IPS-18a (cell line): ENCODE measurements around the gene GMDS.
"Not testable (repeated sequence)": the region's sequence is repeated elsewhere in the genome, so short reads cannot be mapped to it uniquely, and the experiment has no call there.

Source experiments
- H3K27ac ChIP-seq: one replicate; pipeline ENCODE4 v1.5.1; 2013; ENCODE audit warnings: low read length
- H3K27me3 ChIP-seq: one replicate; pipeline ENCODE4 v1.6.1; 2013; ENCODE audit warnings: mild to moderate bottlenecking, low read length; ENCODE audit not compliant: control insufficient read depth, insufficient read depth
- H3K36me3 ChIP-seq: one replicate; pipeline ENCODE4 v1.6.1; 2013; ENCODE audit warnings: low read depth, low read length; ENCODE audit not compliant: control insufficient read depth
- H3K4me1 ChIP-seq: one replicate; pipeline ENCODE4 v1.6.1; 2013; ENCODE audit warnings: low read depth, low read length; ENCODE audit not compliant: control insufficient read depth
- H3K4me3 ChIP-seq: one replicate; pipeline ENCODE4 v1.5.1; 2013; ENCODE audit warnings: low read length
- H3K9ac ChIP-seq: one replicate; pipeline ENCODE4 v1.6.1; 2013; ENCODE audit warnings: mild to moderate bottlenecking, low read length, moderate library complexity
- H3K9me3 ChIP-seq: one replicate; pipeline ENCODE4 v1.6.1; 2013; ENCODE audit warnings: low read depth, low read length; ENCODE audit not compliant: control insufficient read depth

GMDS gene

GRCh38 chr6:1679688-1680068 lies 565.7 kb downstream of the GMDS start:
- Histone ChIP-seq H3K27ac (no peak overlapping the region), H3K4me1 (no peaks in the 10 kb centered on the region), H3K9me3 (no peaks in the 10 kb centered on the region), H3K27me3 (no peaks in the 10 kb centered on the region), H3K9ac (no peak overlapping the region), H3K4me3 (no peak overlapping the region), H3K36me3 (no peaks in the 10 kb centered on the region)

- H3K27ac ChIP-seq = no peak overlapping the region
Observed at GRCh38 chr6:1679031-1679687, 566.2 kb downstream of the GMDS start.

GRCh38 chr6:1678201-1678600 lies 567.2 kb downstream of the GMDS start:
- Histone ChIP-seq H3K4me1 (no peaks in the 10 kb centered on the region), H3K27ac (no peak overlapping the region), H3K4me3 (no peak overlapping the region), H3K36me3 (no peaks in the 10 kb centered on the region), H3K9me3 (no peaks in the 10 kb centered on the region), H3K9ac (no peak overlapping the region), H3K27me3 (no peaks in the 10 kb centered on the region)

More at GRCh38 chr6:1679031-1679687, 566.2 kb downstream of the GMDS start:
- Histone ChIP-seq H3K9ac (no peak overlapping the region), H3K4me3 (no peak overlapping the region), H3K9me3 (no peaks in the 10 kb centered on the region), H3K27me3 (no peaks in the 10 kb centered on the region), H3K36me3 (no peaks in the 10 kb centered on the region), H3K4me1 (no peaks in the 10 kb centered on the region)

GRCh38 chr6:1672379-1672778 lies 573.0 kb downstream of the GMDS start:
- Histone ChIP-seq H3K4me1 (no peaks in the 10 kb centered on the region), H3K9me3 (no peaks in the 10 kb centered on the region), H3K4me3 (no peak overlapping the region), H3K27ac (no peak overlapping the region), H3K27me3 (no peaks in the 10 kb centered on the region), H3K9ac (no peak overlapping the region), H3K36me3 (no peaks in the 10 kb centered on the region)

GRCh38 chr6:1670711-1671462 lies 574.5 kb downstream of the GMDS start:
- no peak overlapping the region for H3K27ac ChIP-seq

GRCh38 chr6:1669996-1670395 lies 575.4 kb downstream of the GMDS start:
- H3K36me3 ChIP-seq = no peaks in the 10 kb centered on the region
- H3K27me3 ChIP-seq = no peaks in the 10 kb centered on the region
- H3K9me3 ChIP-seq = no peaks in the 10 kb centered on the region
- H3K27ac ChIP-seq = no peak overlapping the region
- H3K9ac ChIP-seq = no peak overlapping the region
- H3K4me1 ChIP-seq = no peaks in the 10 kb centered on the region
- H3K4me3 ChIP-seq = no peak overlapping the region

More at GRCh38 chr6:1670711-1671462, 574.5 kb downstream of the GMDS start:
- H3K36me3 ChIP-seq = no peaks in the 10 kb centered on the region
- no peak overlapping the region for H3K9ac ChIP-seq
- H3K4me1 ChIP-seq = no peaks in the 10 kb centered on the region
- no peaks in the 10 kb centered on the region for H3K9me3 ChIP-seq
- H3K27me3 ChIP-seq = no peaks in the 10 kb centered on the region
- H3K4me3 ChIP-seq = no peak overlapping the region

- H3K4me1 ChIP-seq, H3K27ac ChIP-seq, H3K9me3 ChIP-seq, H3K27me3 ChIP-seq, H3K9ac ChIP-seq, H3K4me3 ChIP-seq, H3K36me3 ChIP-seq: not testable (repeated sequence)
Observed at GRCh38 chr6:1668456-1668855, 576.9 kb downstream of the GMDS start.

GRCh38 chr6:1667805-1668175 lies 577.6 kb downstream of the GMDS start:
- no peak overlapping the region for H3K4me3 ChIP-seq
- no peaks in the 10 kb centered on the region for H3K36me3 ChIP-seq
- H3K9ac ChIP-seq = no peak overlapping the region
- no peaks in the 10 kb centered on the region for H3K4me1 ChIP-seq
- no peak overlapping the region for H3K27ac ChIP-seq
- H3K9me3 ChIP-seq = no peaks in the 10 kb centered on the region
- no peaks in the 10 kb centered on the region for H3K27me3 ChIP-seq

- Histone ChIP-seq H3K36me3 (no peaks in the 10 kb centered on the region), H3K4me1 (no peaks in the 10 kb centered on the region), H3K9ac (no peak overlapping the region), H3K27ac (no peak overlapping the region), H3K9me3 (no peaks in the 10 kb centered on the region), H3K27me3 (no peaks in the 10 kb centered on the region), H3K4me3 (no peak overlapping the region)
Observed at GRCh38 chr6:1667012-1667804, 578.2 kb downstream of the GMDS start.

- Histone ChIP-seq H3K9me3 (no peaks in the 10 kb centered on the region), H3K27ac (no peak overlapping the region), H3K4me3 (no peak overlapping the region), H3K4me1 (no peaks in the 10 kb centered on the region), H3K36me3 (no peaks in the 10 kb centered on the region), H3K27me3 (no peaks in the 10 kb centered on the region), H3K9ac (no peak overlapping the region)
Observed at GRCh38 chr6:1665214-1665613, 580.2 kb downstream of the GMDS start.

- H3K27ac ChIP-seq = no peak overlapping the region
- H3K9ac ChIP-seq = no peak overlapping the region
- no peaks in the 10 kb centered on the region for H3K9me3 ChIP-seq
- H3K4me3 ChIP-seq = no peak overlapping the region
- H3K36me3 ChIP-seq = no peaks in the 10 kb centered on the region
- H3K4me1 ChIP-seq = no peaks in the 10 kb centered on the region
- H3K27me3 ChIP-seq = no peaks in the 10 kb centered on the region
Observed at GRCh38 chr6:1664329-1664728, 581.1 kb downstream of the GMDS start.
